Pancreas (tissue), 10 donors: Measurements from ENCODE around the gene CMIP. TPM values are rescaled to one million over a fixed set of nuclear protein-coding genes. Genes with fewer than 3 reads are reported as not detected.

Experiments used
- ATAC-seq, 4 donors: fragments of 200-7000 bp; cut with Tn5 transposase; one replicate each; pipeline versions ENCODE4 v1.8.0 to v1.9.1; 2020; ENCODE audit warnings: mild to moderate bottlenecking in 4 of 4, moderate library complexity in 4 of 4
- DNase-seq, 6 donors: peaks; one replicate each; pipeline ENCODE4 v3.0.0-alpha.2; 2020
- FAIRE-seq: peaks from 2 replicates; lab custom pipeline; 2012; peaks lifted over from hg19 to GRCh38; lab: Jason Lieb, UNC
- H3K27ac ChIP-seq, 4 donors: fragments of 200-600 bp; sonication (generic); 1 replicate in 3 of 4; 2 replicates in 1 of 4; pipeline versions ENCODE4 v1.5.0 to v1.8.0; 2020
- H3K27me3 ChIP-seq, 4 donors: fragments of 200-600 bp; one replicate each; pipeline ENCODE4 v1.8.0; 2021
- H3K36me3 ChIP-seq, 3 donors: fragments of 200-600 bp; sonication (generic) in 1 of 3; one replicate each; pipeline versions ENCODE4 v1.5.0 to v1.8.0; 2020 to 2021
- H3K4me1 ChIP-seq, 3 donors: fragments of 200-600 bp; one replicate each; pipeline ENCODE4 v1.8.0; 2021
- H3K4me3 ChIP-seq, 4 donors: fragments of 200-600 bp; sonication (generic) in 2 of 4; one replicate each; pipeline versions ENCODE4 v1.5.0 to v1.8.0; 2020 to 2021
- H3K9me3 ChIP-seq, 4 donors: fragments of 200-600 bp; one replicate each; pipeline ENCODE4 v1.8.0; 2021
- CTCF ChIP-seq, 4 donors: fragments of 200-600 bp; sonication (generic) in 3 of 4; IDR thresholded peaks; one replicate each; pipeline versions ENCODE4 v1.5.0 to v1.8.0; 2021; ENCODE audit warnings: antibody characterized with exemption in 4 of 4
- WGBS, 2 donors: extraction: QIAGEN DNeasy Blood & Tissue Kit; methylation state at CpG; one replicate each; pipeline ENCODE4 v1.1.7; 2013; 5-methylcytosine and 5-hydroxymethylcytosine counted together
- intact Hi-C, 3 donors: fragments of 100-400 bp; cut with DNase I; formaldehyde crosslinking; loops; one replicate each; pipeline versions ENCODE4 v1.11.1 to v1.14.2; 2022
- polyA plus RNA-seq, 2 donors: library from polyadenylated mRNA; stranded (reverse); fragments of 200-250 nt; gene quantifications; one replicate each; pipeline ENCODE4 v1.2.3, GENCODE V29; 2013
- total RNA-seq, 6 donors: library from RNA; stranded (reverse); fragmentation: NEBNext Ultra II Directional in 4 of 6; extraction: Animal tissue kit (Norgen Biotek cat#: 25700) in 4 of 6; gene quantifications; one replicate each; pipeline versions ENCODE4 v1.2.1 to v1.2.4, GENCODE V29; 2021 to 2023
- donor health status: healthy with polysubstance abuse.
- donor health status: DM: no; HTN: no; CAD: no; lungs with moderate emphysema.
- donor health status: DM: no; HTN: no; CAD: no.
- donor health status: control.
- donor health status: control.
- donor health status: Bipolar disorder and iron deficiency.
- donor health status: DM: yes; HTN: yes; CAD: no.
- donor health status: DM: no; HTN: no; CAD: no.
- donor health status: DM: no; HTN: no; CAD: no.
- donor health status: DM: yes; HTN: yes; CAD: no.

The CMIP gene
- total and polyA plus RNA-seq, 8 donors, result 9.7 to 37.0 (median 21.5) TPM

GRCh38 chr16:81526935-81527334 is 82.3 kb downstream of the CMIP start:
- DNase-seq, result peak in 2 of 6 donors; percentile 17 to 44
- Histone ChIP-seq H3K27me3 (no peaks in the 10 kb centered on the region), H3K27ac (no peak overlapping the region), H3K9me3 (no peaks in the 10 kb centered on the region), H3K36me3 (no peaks in the 10 kb centered on the region), H3K4me3 (no peak overlapping the region), H3K4me1 (peaks cover 0 to 12% (median 7%) of the 10 kb centered on the region in 3 donors)
- TF ChIP-seq CTCF (IDR thresholded peaks at IDR 0.05), result no peak
- intact Hi-C loops, result no loop called here
- ATAC-seq, result peak in 1 of 4 donors; percentile 24
- 69 to 71% methylated on average over 9 of the region's 9 CpGs for WGBS, 2 donors
- no peak for FAIRE-seq

- Histone ChIP-seq H3K27ac (no peak overlapping the region), H3K36me3 (no peaks in the 10 kb centered on the region), H3K9me3 (no peaks in the 10 kb centered on the region), H3K4me1 (peaks cover 0 to 17% (median 14%) of the 10 kb centered on the region in 3 donors), H3K4me3 (no peak overlapping the region), H3K27me3 (no peaks in the 10 kb centered on the region)
- no peak for DNase-seq
- no peak for FAIRE-seq
- 95 to 97% methylated on average over 7 of the region's 7 CpGs for WGBS, 2 donors
- ATAC-seq, result no peak
- intact Hi-C loops, result no loop called here
- no peak for TF ChIP-seq CTCF (IDR thresholded peaks at IDR 0.05)
Observed at GRCh38 chr16:81527477-81528178, 83.0 kb downstream of the CMIP start.

- WGBS, 2 donors, result 98 to 100% methylated on average over 2 of the region's 2 CpGs
- Histone ChIP-seq H3K27ac (no peak overlapping the region), H3K27me3 (no peaks in the 10 kb centered on the region), H3K9me3 (no peaks in the 10 kb centered on the region), H3K36me3 (no peaks in the 10 kb centered on the region), H3K4me3 (no peak overlapping the region), H3K4me1 (peaks cover 0 to 24% (median 19%) of the 10 kb centered on the region in 3 donors)
- TF ChIP-seq CTCF (IDR thresholded peaks at IDR 0.05), result no peak
- FAIRE-seq (no peak), DNase-seq (no peak), ATAC-seq (no peak)
- intact Hi-C loops, result no loop called here
Observed at GRCh38 chr16:81528256-81528655, 83.6 kb downstream of the CMIP start.

- FAIRE-seq, result no peak
- Histone ChIP-seq H3K27me3 (no peaks in the 10 kb centered on the region), H3K36me3 (no peaks in the 10 kb centered on the region), H3K27ac (no peak overlapping the region), H3K9me3 (no peaks in the 10 kb centered on the region), H3K4me3 (no peak overlapping the region), H3K4me1 (peaks cover 0 to 19% (median 18%) of the 10 kb centered on the region in 3 donors)
- intact Hi-C loops, result loop anchor here in 1 of 3 donors (10.0 kb wide), 1 partner anchor 76 kb away; no protein-coding TSS in a partner anchor
- 95 to 97% methylated on average over 16 of the region's 16 CpGs for WGBS, 2 donors
- TF ChIP-seq CTCF (IDR thresholded peaks at IDR 0.05), result no peak
- no peak for ATAC-seq
- peak in 2 of 6 donors; percentile 23 for DNase-seq
Observed at GRCh38 chr16:81530296-81530721, 85.7 kb downstream of the CMIP start.

- 94 to 95% methylated on average over 12 of the region's 12 CpGs for whole genome bisulfite sequencing, 2 donors
- H3K27ac ChIP-seq, result no peak overlapping the region
- no peak overlapping the region for H3K4me3 ChIP-seq
- intact Hi-C loops, result loop anchor here in 1 of 3 donors (10.0 kb wide), 1 partner anchor 76 kb away; no protein-coding TSS in a partner anchor
- no peaks in the 10 kb centered on the region for H3K27me3 ChIP-seq
- peaks cover 0 to 19% (median 18%) of the 10 kb centered on the region in 3 donors for H3K4me1 ChIP-seq
- no peak for FAIRE-seq
- H3K9me3 ChIP-seq, result no peaks in the 10 kb centered on the region
- DNase-seq, result peak in 1 of 6 donors; percentile 21
- H3K36me3 ChIP-seq, result no peaks in the 10 kb centered on the region
- no peak for ATAC-seq
- no peak for TF ChIP-seq CTCF (IDR thresholded peaks at IDR 0.05)
Observed at GRCh38 chr16:81530814-81531213, 86.2 kb downstream of the CMIP start.
